ENCODE data around the gene AFF4. TPM values are rescaled to one million over a fixed set of nuclear protein-coding genes. Genes with fewer than 3 reads are reported as not detected.
A peak's percentile ranks its signal among the peaks of the same experiment; 100 is the strongest.
"Not testable (repeated sequence)": the region's sequence is repeated elsewhere in the genome, so short reads cannot be mapped to it uniquely, and the experiment has no call there.

The AFF4 gene, protein sequence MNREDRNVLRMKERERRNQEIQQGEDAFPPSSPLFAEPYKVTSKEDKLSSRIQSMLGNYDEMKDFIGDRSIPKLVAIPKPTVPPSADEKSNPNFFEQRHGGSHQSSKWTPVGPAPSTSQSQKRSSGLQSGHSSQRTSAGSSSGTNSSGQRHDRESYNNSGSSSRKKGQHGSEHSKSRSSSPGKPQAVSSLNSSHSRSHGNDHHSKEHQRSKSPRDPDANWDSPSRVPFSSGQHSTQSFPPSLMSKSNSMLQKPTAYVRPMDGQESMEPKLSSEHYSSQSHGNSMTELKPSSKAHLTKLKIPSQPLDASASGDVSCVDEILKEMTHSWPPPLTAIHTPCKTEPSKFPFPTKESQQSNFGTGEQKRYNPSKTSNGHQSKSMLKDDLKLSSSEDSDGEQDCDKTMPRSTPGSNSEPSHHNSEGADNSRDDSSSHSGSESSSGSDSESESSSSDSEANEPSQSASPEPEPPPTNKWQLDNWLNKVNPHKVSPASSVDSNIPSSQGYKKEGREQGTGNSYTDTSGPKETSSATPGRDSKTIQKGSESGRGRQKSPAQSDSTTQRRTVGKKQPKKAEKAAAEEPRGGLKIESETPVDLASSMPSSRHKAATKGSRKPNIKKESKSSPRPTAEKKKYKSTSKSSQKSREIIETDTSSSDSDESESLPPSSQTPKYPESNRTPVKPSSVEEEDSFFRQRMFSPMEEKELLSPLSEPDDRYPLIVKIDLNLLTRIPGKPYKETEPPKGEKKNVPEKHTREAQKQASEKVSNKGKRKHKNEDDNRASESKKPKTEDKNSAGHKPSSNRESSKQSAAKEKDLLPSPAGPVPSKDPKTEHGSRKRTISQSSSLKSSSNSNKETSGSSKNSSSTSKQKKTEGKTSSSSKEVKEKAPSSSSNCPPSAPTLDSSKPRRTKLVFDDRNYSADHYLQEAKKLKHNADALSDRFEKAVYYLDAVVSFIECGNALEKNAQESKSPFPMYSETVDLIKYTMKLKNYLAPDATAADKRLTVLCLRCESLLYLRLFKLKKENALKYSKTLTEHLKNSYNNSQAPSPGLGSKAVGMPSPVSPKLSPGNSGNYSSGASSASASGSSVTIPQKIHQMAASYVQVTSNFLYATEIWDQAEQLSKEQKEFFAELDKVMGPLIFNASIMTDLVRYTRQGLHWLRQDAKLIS
- total RNA-seq (100 to 1,000 TPM in 1 of 9 donors, 10 to 100 TPM in 8; 42.5 to 158 (median 91.0) TPM), polyA plus RNA-seq (100 to 1,000 TPM in 1 of 3 donors, 10 to 100 TPM in 1, 1 to 10 TPM in 1; 9.7 to 107 (median 14.6) TPM)
- long read RNA-seq, donor 1, partial matches to known transcripts, result 13 of 14 reads
- long read RNA-seq, donor 1, other reads (novel, unspliced or antisense), result 0 of 14 reads
- long read RNA-seq, donor 2, partial matches to known transcripts, result 11 of 12 reads
- long read RNA-seq, donor 2, other reads (novel, unspliced or antisense), result 0 of 12 reads
- long read RNA-seq, donor 3, partial matches to known transcripts, result 14 of 14 reads
- long read RNA-seq, donor 3, other reads (novel, unspliced or antisense), result 0 of 14 reads
- long read RNA-seq, donor 4, partial matches to known transcripts, result 24 of 30 reads
- long read RNA-seq, donor 4, other reads (novel, unspliced or antisense), result 6 of 30 reads
- long read RNA-seq, donor 5, full-length matches to known transcripts, result 1 of 6 reads
- long read RNA-seq, donor 5, partial matches to known transcripts, result 0 of 6 reads
- long read RNA-seq, donor 5, other reads (novel, unspliced or antisense), result 5 of 6 reads
- long read RNA-seq, donor 6, partial matches to known transcripts, result 25 of 32 reads
- long read RNA-seq, donor 6, other reads (novel, unspliced or antisense), result 4 of 32 reads
- long read RNA-seq, donor 7, partial matches to known transcripts, result 10 of 10 reads
- long read RNA-seq, donor 7, other reads (novel, unspliced or antisense), result 0 of 10 reads
- long read RNA-seq, donor 8, full-length matches to known transcripts, result 2 of 27 reads
- long read RNA-seq, donor 8, partial matches to known transcripts, result 25 of 27 reads
- long read RNA-seq, donor 8, other reads (novel, unspliced or antisense), result 0 of 27 reads
- long read RNA-seq, donor 9, full-length matches to known transcripts, result 2 of 8 reads
- long read RNA-seq, donor 9, partial matches to known transcripts, result 6 of 8 reads
- long read RNA-seq, donor 9, other reads (novel, unspliced or antisense), result 0 of 8 reads
- long read RNA-seq, donor 10, result 0 reads

DNA sequence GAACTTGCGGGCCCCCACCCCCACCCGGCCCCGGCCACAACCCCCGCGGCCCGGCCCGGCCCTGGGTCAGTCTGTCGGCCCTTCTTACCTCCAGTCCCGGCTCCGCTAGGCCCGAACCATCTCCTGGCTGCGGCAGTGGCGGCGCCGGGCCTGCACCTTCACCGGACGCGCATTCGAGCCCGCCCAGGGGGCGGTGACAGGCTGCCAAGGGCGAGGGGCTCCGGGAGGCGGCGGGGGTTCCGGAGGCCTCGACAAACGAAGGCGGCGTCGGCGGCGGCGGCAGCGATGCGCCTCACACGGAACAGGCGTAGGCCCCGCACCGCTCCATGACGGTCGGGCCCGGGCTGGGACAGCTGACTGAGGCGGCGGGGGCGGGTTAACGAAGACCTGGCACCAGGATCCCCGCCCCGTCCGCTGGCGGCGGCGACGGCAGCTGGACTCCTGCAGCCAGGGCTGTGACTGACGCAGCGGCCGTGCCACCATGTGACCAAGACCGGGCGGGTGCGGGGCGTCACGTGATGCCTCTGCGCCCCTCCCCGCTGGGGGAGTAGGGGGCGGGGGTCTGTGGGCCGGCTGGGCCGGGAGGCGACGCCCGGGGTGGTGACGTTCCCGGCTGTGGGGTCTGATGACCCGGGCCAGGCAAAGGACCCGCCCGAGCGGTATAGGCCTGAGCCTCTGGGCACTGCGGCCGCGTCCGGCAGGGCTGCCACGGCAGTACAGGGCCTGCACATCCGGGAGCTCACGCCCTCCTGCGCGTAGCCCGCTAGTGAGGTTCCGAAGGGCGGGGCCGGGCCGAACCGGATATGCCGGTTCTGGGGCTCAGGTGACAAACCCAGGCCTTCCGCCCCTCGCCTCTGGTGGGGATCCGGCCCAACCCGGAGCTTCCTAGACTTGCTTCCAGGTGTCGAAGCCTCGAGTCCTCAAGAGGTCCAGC is at the start of gene AFF4:
TSS of gene AFF4 (minus strand) at position 464 of the 934 bp plus-strand sequence. CDS start 26,445 bp downstream, outside the sequence.
- TF ChIP-seq, protein P1, sequence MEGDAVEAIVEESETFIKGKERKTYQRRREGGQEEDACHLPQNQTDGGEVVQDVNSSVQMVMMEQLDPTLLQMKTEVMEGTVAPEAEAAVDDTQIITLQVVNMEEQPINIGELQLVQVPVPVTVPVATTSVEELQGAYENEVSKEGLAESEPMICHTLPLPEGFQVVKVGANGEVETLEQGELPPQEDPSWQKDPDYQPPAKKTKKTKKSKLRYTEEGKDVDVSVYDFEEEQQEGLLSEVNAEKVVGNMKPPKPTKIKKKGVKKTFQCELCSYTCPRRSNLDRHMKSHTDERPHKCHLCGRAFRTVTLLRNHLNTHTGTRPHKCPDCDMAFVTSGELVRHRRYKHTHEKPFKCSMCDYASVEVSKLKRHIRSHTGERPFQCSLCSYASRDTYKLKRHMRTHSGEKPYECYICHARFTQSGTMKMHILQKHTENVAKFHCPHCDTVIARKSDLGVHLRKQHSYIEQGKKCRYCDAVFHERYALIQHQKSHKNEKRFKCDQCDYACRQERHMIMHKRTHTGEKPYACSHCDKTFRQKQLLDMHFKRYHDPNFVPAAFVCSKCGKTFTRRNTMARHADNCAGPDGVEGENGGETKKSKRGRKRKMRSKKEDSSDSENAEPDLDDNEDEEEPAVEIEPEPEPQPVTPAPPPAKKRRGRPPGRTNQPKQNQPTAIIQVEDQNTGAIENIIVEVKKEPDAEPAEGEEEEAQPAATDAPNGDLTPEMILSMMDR (IDR thresholded peaks at IDR 0.05), result peak in 2 of 6 experiments; percentile 5
- TF ChIP-seq POLR2A (IDR thresholded peaks at IDR 0.05), result peak; percentile 98 to 100
- no peaks in the 10 kb centered on the region for H3K9me3 ChIP-seq (replicated peaks in 1 of 3)
- H3K27me3 ChIP-seq, result no peaks in the 10 kb centered on the region
- peak within 1 kb of the TSS; percentile 90 to 100 (median 100) for H3K27ac ChIP-seq
- intact Hi-C loops (cut with DNase I), result loop anchor here (10.0 kb wide), 1 partner anchor 91 kb away; the partner anchor contains the start of gene HSPA4 (in 2 of the 2)
- WGBS, 4 donors, result 0 to 1% (median 1%) methylated on average over 24 to 98 of the region's 98 CpGs
- H3K36me3 ChIP-seq (replicated peaks in 1 of 2), result no peaks in the 10 kb centered on the region
- peaks cover 19 to 28% of the 10 kb centered on the region in 2 donors for H3K4me1 ChIP-seq (replicated peaks in 1 of 2)
- H3K4me3 ChIP-seq, result peak within 1 kb of the TSS; percentile 81 to 96 (median 94)
- peak; percentile 97 to 99 (median 98) for DNase-seq

DNA sequence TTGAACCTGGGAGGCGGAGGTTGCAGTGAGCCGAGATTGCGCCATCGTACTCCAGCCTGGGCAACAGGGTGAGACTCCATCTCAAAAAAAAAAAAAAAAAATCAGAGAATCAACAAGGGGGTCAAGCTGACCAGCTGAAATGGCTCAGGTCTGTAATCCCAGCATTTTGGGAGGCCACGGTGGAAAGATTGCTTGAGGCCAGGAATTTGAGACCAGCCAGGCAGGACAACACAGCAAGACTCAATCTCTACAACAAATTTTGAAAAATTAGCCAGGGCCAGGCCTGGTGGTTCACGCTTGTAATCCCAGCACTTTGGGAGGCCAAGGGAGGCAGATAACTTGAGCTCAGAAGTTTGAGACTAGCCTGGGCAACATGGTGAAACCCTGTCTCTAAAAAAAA is 45.0 kb upstream of the AFF4 start:
- intact Hi-C loops (cut with DNase I), result not testable (repeated sequence)
- H3K36me3 ChIP-seq (replicated peaks in 1 of 2), result peaks cover 0 to 16% of the 10 kb centered on the region in 2 donors
- 79 to 99% (median 83%) methylated on average over 5 to 6 of the region's 6 CpGs for WGBS, 4 donors

GRCh38 chr5:133006653-133007052 is 43.2 kb upstream of the AFF4 start:
- no peak for DNase-seq
- intact Hi-C loops (cut with DNase I), result no loop called here
- no peaks in the 10 kb centered on the region for H3K4me1 ChIP-seq (replicated peaks in 1 of 2)
- no peak overlapping the region for H3K27ac ChIP-seq
- no peak for TF ChIP-seq POLR2A (IDR thresholded peaks at IDR 0.05)
- TF ChIP-seq, protein P1 (IDR thresholded peaks at IDR 0.05), result no peak
- H3K27me3 ChIP-seq, result no peaks in the 10 kb centered on the region
- H3K4me3 ChIP-seq, result no peak overlapping the region
- no peaks in the 10 kb centered on the region for H3K9me3 ChIP-seq (replicated peaks in 1 of 3)
- peaks cover 0 to 25% of the 10 kb centered on the region in 2 donors for H3K36me3 ChIP-seq (replicated peaks in 1 of 2)
- 77 to 84% (median 80%) methylated on average over 1 of the region's 1 CpG for WGBS, 4 donors

More for the DNA sequence above, 45.0 kb upstream of the AFF4 start:
- not testable (repeated sequence) for H3K9me3 ChIP-seq (replicated peaks in 1 of 3); H3K4me1 ChIP-seq (replicated peaks in 1 of 2); H3K27me3 ChIP-seq; H3K27ac ChIP-seq; DNase-seq; H3K4me3 ChIP-seq
